HG03565 (cell line): Measurements from ENCODE around the gene GUCY2D.
"Not testable (repeated sequence)": the region's sequence is repeated elsewhere in the genome, so short reads cannot be mapped to it uniquely, and the experiment has no call there.

Experiments
- ATAC-seq: cut with Tn5 transposase; IDR thresholded peaks from one replicate; pipeline ENCODE4 v1.9.1; 2021; ENCODE audit warnings: mild to moderate bottlenecking, moderate library complexity; ENCODE audit not compliant: unreplicated experiment

Gene GUCY2D

GRCh38 chr17:8015236-8015956, 13.0 kb downstream of the GUCY2D start:
- no peak for ATAC-seq

- no peak for ATAC-seq
Measured at GRCh38 chr17:8015957-8016631, 13.7 kb downstream of the GUCY2D start.

- ATAC-seq: no peak
Measured at GRCh38 chr17:8016632-8017424, 14.4 kb downstream of the GUCY2D start.

- no peak for ATAC-seq
Measured at GRCh38 chr17:8018436-8018835, 16.0 kb downstream of the GUCY2D start.

GRCh38 chr17:8019166-8019565, 16.8 kb downstream of the GUCY2D start:
- no peak for ATAC-seq

- no peak for ATAC-seq
Measured at GRCh38 chr17:8019665-8020650, 17.5 kb downstream of the GUCY2D start.

- ATAC-seq: no peak
Measured at GRCh38 chr17:8020776-8021564, 18.6 kb downstream of the GUCY2D start.

GRCh38 chr17:8021565-8022359, 19.3 kb downstream of the GUCY2D start:
- no peak for ATAC-seq

- ATAC-seq: no peak
Measured at GRCh38 chr17:8022360-8023003, 20.1 kb downstream of the GUCY2D start.

- not testable (repeated sequence) for ATAC-seq
Measured at GRCh38 chr17:8024161-8024560, 21.7 kb downstream of the GUCY2D start.

- ATAC-seq: no peak
Measured at GRCh38 chr17:8025176-8025911, 22.9 kb downstream of the GUCY2D start.

- no peak for ATAC-seq
Measured at GRCh38 chr17:8029121-8029520, 26.7 kb downstream of the GUCY2D start.

- no peak for ATAC-seq
Measured at GRCh38 chr17:8031261-8031661, 28.8 kb downstream of the GUCY2D start.

- no peak for ATAC-seq
Measured at GRCh38 chr17:8031950-8032349, 29.5 kb downstream of the GUCY2D start.

GRCh38 chr17:8032442-8032841, 30.0 kb downstream of the GUCY2D start:
- ATAC-seq: no peak

- no peak for ATAC-seq
Measured at GRCh38 chr17:8038954-8039610, 36.7 kb downstream of the GUCY2D start, which contains the start of gene ALOX15B. TSS of gene ALOX15B (plus strand) at chr17:8039059. CDS start at chr17:8039156, 97 bp downstream.

GRCh38 chr17:8039611-8040168, 37.3 kb downstream of the GUCY2D start:
- no peak for ATAC-seq
